KMS-11 (cell line): Measurements from ENCODE around the gene ZNRF2.

Experiments used
- H2AFZ ChIP-seq: fragments of 200-600 bp; sonication (generic); 2 replicates; pipeline ENCODE4 v1.6.1; 2016; ENCODE audit warnings: antibody characterized with exemption, mixed run types, low read depth
- H3K27ac ChIP-seq: fragments of 200-600 bp; sonication (generic); 2 replicates; pipeline ENCODE4 v1.6.1; 2016; ENCODE audit warnings: mild to moderate bottlenecking, mixed run types
- H3K27me3 ChIP-seq: fragments of 200-600 bp; sonication (generic); 2 replicates; pipeline ENCODE4 v1.6.1; 2017; ENCODE audit warnings: mild to moderate bottlenecking, low read depth, mixed run types, moderate library complexity; ENCODE audit not compliant: insufficient read depth
- H3K36me3 ChIP-seq: fragments of 200-600 bp; sonication (generic); 2 replicates; pipeline ENCODE4 v1.6.1; 2017; ENCODE audit warnings: mild to moderate bottlenecking, mixed run types; ENCODE audit not compliant: insufficient read depth
- H3K4me1 ChIP-seq: fragments of 200-600 bp; sonication (generic); 2 replicates; pipeline ENCODE4 v1.6.1; 2016; ENCODE audit warnings: mild to moderate bottlenecking, low read depth, mixed run types; ENCODE audit not compliant: poor library complexity, severe bottlenecking
- H3K4me2 ChIP-seq: fragments of 200-600 bp; sonication (generic); 2 replicates; pipeline ENCODE4 v1.7.0; 2016; ENCODE audit warnings: mild to moderate bottlenecking, mixed run types
- H3K4me3 ChIP-seq: fragments of 200-600 bp; sonication (generic); IDR thresholded peaks from 2 replicates; pipeline ENCODE4 v1.6.1; 2017; ENCODE audit warnings: low read depth, low read length, mixed read lengths; ENCODE audit not compliant: insufficient read depth
- H3K79me2 ChIP-seq: fragments of 200-600 bp; sonication (generic); 2 replicates; pipeline ENCODE4 v1.6.1; 2016; ENCODE audit warnings: low read depth, mixed run types; ENCODE audit not compliant: insufficient read depth
- H3K9ac ChIP-seq: fragments of 200-600 bp; sonication (generic); 2 replicates; pipeline ENCODE4 v1.6.1; 2016; ENCODE audit warnings: mild to moderate bottlenecking, mixed run types
- H4K20me1 ChIP-seq: fragments of 200-600 bp; sonication (generic); 2 replicates; pipeline ENCODE4 v1.6.1; 2016; ENCODE audit warnings: mild to moderate bottlenecking, mixed run types; ENCODE audit not compliant: insufficient read depth
- CTCF ChIP-seq: fragments of 200-600 bp; sonication (generic); conservative IDR thresholded peaks from 2 replicates; pipeline ENCODE4 v1.6.1; 2017; ENCODE audit warnings: low read depth, mild to moderate bottlenecking, antibody characterized with exemption, low read length, moderate library complexity, mixed read lengths

The ZNRF2 gene

GRCh38 chr7:30364773-30365172 is 80.4 kb downstream of the ZNRF2 start:
- peaks cover 3% of the 10 kb centered on the region for H3K4me1 ChIP-seq
- H3K27me3 ChIP-seq: no peaks in the 10 kb centered on the region
- H4K20me1 ChIP-seq: no peaks in the 10 kb centered on the region
- no peak for TF ChIP-seq CTCF
- no peak overlapping the region for H3K4me3 ChIP-seq
- no peaks in the 10 kb centered on the region for H3K36me3 ChIP-seq
- H3K27ac ChIP-seq: no peak overlapping the region
- H3K9ac ChIP-seq: no peak overlapping the region
- no peaks in the 10 kb centered on the region for H3K79me2 ChIP-seq
- H3K4me2 ChIP-seq: no peak overlapping the region
- no peak overlapping the region for H2AFZ ChIP-seq

DNA sequence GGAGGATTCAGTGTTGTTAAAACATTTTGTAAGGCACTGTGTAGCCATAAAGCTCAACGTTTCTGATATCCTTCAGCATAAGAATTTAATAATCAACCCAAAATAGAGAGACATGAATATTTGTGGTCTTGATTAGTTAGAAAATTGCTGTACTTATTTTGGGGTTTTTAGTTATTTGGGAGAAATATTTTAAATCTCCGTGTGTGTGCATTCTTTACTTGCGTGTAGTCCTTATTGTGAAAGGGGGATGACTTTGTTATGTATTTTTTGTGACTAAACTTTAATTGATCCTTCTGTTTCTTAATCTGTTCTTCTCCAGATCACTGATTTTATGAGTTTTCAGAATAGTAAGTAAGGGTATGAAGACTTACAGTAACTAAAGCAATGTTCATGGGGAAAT is 81.2 kb downstream of the ZNRF2 start:
- H4K20me1 ChIP-seq: no peaks in the 10 kb centered on the region
- H3K4me1 ChIP-seq: peaks cover 7% of the 10 kb centered on the region
- no peaks in the 10 kb centered on the region for H3K36me3 ChIP-seq
- no peaks in the 10 kb centered on the region for H3K79me2 ChIP-seq
- no peak overlapping the region for H3K4me3 ChIP-seq
- no peak overlapping the region for H3K27ac ChIP-seq
- TF ChIP-seq CTCF: no peak
- H3K9ac ChIP-seq: no peak overlapping the region
- no peaks in the 10 kb centered on the region for H3K27me3 ChIP-seq
- no peak overlapping the region for H2AFZ ChIP-seq
- no peak overlapping the region for H3K4me2 ChIP-seq

DNA sequence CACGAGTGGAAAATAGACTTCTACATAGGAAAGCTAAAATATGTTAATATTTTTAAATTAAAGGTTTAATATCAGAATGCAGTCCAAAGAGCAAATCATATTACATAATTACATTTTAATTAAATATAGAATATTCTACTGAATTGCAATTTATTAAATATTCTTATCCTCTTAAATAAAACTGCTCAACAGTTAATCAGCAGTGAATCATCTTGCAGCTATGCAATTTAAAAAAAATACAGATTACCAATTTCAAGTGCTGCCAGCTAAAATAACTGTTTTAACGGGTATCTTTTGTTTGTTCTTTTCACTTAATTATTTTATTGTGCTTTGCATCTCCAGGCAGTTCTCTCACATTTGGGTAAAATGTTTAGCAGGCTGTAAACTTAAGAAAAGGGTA is 82.2 kb downstream of the ZNRF2 start:
- Histone ChIP-seq H2AFZ (no peak overlapping the region), H3K27ac (no peak overlapping the region), H4K20me1 (no peaks in the 10 kb centered on the region), H3K4me1 (peaks cover 7% of the 10 kb centered on the region), H3K27me3 (no peaks in the 10 kb centered on the region), H3K4me2 (no peak overlapping the region), H3K9ac (no peak overlapping the region), H3K4me3 (no peak overlapping the region), H3K36me3 (no peaks in the 10 kb centered on the region), H3K79me2 (no peaks in the 10 kb centered on the region)
- TF ChIP-seq CTCF: no peak

- H2AFZ ChIP-seq: no peak overlapping the region
- no peak for TF ChIP-seq CTCF
- H3K79me2 ChIP-seq: no peaks in the 10 kb centered on the region
- H3K9ac ChIP-seq: no peak overlapping the region
- no peak overlapping the region for H3K27ac ChIP-seq
- no peaks in the 10 kb centered on the region for H3K36me3 ChIP-seq
- no peak overlapping the region for H3K4me3 ChIP-seq
- H3K27me3 ChIP-seq: no peaks in the 10 kb centered on the region
- no peaks in the 10 kb centered on the region for H4K20me1 ChIP-seq
- H3K4me1 ChIP-seq: peaks cover 7% of the 10 kb centered on the region
- H3K4me2 ChIP-seq: no peak overlapping the region
Measured at GRCh38 chr7:30367561-30367960, 83.2 kb downstream of the ZNRF2 start.

GRCh38 chr7:30369879-30370278 is 85.5 kb downstream of the ZNRF2 start:
- Histone ChIP-seq H4K20me1 (no peaks in the 10 kb centered on the region), H3K27me3 (no peaks in the 10 kb centered on the region), H3K9ac (no peak overlapping the region), H3K4me2 (no peak overlapping the region), H3K36me3 (no peaks in the 10 kb centered on the region), H3K4me1 (peaks cover 7% of the 10 kb centered on the region), H2AFZ (no peak overlapping the region), H3K4me3 (no peak overlapping the region), H3K79me2 (no peaks in the 10 kb centered on the region), H3K27ac (no peak overlapping the region)
- no peak for TF ChIP-seq CTCF
